Cardiac muscle cell (in vitro differentiated cells and primary cell): ENCODE data around the gene TMEM204. TPM values are rescaled to one million over a fixed set of nuclear protein-coding genes. Genes with fewer than 3 reads are reported as not detected.

Experiments used
- DNase-seq, 2 donors: peaks; one replicate each; pipeline versions ENCODE4 v3.0.0 to v3.0.0-alpha.2; 2010 to 2017; ENCODE audit warnings: low read depth in 1 of 2, low spot score in 1 of 2
- H3K27ac ChIP-seq: fragments of 200-600 bp; sonication (generic); 2 replicates; pipeline ENCODE4 v1.5.1; 2016
- H3K27me3 ChIP-seq: fragments of 200-600 bp; sonication (generic); 2 replicates; pipeline ENCODE4 v1.6.0; 2016; ENCODE audit warnings: control low read depth
- H3K36me3 ChIP-seq: fragments of 200-600 bp; sonication (generic); 2 replicates; pipeline ENCODE4 v1.5.1; 2016; ENCODE audit warnings: control low read depth
- H3K4me1 ChIP-seq: fragments of 200-600 bp; sonication (generic); 2 replicates; pipeline ENCODE4 v1.8.1; 2017; ENCODE audit warnings: low read depth, mild to moderate bottlenecking, mixed run types
- H3K4me3 ChIP-seq: fragments of 200-600 bp; sonication (generic); 2 replicates; pipeline ENCODE4 v1.5.1; 2016; ENCODE audit warnings: mild to moderate bottlenecking
- H3K9me3 ChIP-seq: fragments of 200-600 bp; sonication (generic); 2 replicates; pipeline ENCODE4 v1.5.1; 2017; ENCODE audit warnings: low read depth, mild to moderate bottlenecking, control low read depth
- polyA plus RNA-seq: library from polyadenylated mRNA; unstranded; fragments of >200 nt; fragmentation: Nextera tagmentation; extraction: Ambion mirVana; gene quantifications from 2 replicates; pipeline ENCODE4 v1.2.1, GENCODE V29; 2016
- total RNA-seq: library from RNA; depleted of rRNA; stranded (reverse); fragments of >200 nt; gene quantifications from 2 replicates; pipeline ENCODE4 v1.2.3, GENCODE V29; 2016
- TF ChIP-seq, protein P1 (sequence below): IDR thresholded peaks from 2 replicates; pipeline ENCODE4 v1.5.1; 2012; ENCODE audit warnings: low read depth, mild to moderate bottlenecking, low read length

The TMEM204 gene
- total and polyA plus RNA-seq, 2 experiments from 2014 or later: 0.44 to 0.83 TPM

DNA sequence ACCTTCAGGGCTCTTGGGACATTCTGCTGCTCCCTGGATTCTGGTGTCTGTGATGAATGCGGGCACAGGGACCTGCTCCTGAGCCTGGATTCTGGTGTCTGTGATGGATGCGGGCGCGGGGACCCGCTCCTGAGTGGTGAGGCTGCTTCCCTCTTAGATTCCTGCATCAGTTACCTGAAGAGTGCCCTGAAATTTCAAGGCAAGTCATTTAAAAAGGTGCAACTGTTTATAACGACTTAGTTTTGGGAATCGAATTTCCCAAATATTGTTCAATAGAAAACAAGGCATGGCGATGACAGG, 7.0 kb downstream of the TMEM204 start:
- H3K27ac ChIP-seq: no peak overlapping the region
- TF ChIP-seq, protein P1, sequence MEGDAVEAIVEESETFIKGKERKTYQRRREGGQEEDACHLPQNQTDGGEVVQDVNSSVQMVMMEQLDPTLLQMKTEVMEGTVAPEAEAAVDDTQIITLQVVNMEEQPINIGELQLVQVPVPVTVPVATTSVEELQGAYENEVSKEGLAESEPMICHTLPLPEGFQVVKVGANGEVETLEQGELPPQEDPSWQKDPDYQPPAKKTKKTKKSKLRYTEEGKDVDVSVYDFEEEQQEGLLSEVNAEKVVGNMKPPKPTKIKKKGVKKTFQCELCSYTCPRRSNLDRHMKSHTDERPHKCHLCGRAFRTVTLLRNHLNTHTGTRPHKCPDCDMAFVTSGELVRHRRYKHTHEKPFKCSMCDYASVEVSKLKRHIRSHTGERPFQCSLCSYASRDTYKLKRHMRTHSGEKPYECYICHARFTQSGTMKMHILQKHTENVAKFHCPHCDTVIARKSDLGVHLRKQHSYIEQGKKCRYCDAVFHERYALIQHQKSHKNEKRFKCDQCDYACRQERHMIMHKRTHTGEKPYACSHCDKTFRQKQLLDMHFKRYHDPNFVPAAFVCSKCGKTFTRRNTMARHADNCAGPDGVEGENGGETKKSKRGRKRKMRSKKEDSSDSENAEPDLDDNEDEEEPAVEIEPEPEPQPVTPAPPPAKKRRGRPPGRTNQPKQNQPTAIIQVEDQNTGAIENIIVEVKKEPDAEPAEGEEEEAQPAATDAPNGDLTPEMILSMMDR: no peak
- H3K4me1 ChIP-seq: peaks cover 7% of the 10 kb centered on the region
- DNase-seq: no peak
- H3K9me3 ChIP-seq: no peaks in the 10 kb centered on the region
- no peaks in the 10 kb centered on the region for H3K27me3 ChIP-seq
- H3K4me3 ChIP-seq: no peak overlapping the region
- no peaks in the 10 kb centered on the region for H3K36me3 ChIP-seq

DNA sequence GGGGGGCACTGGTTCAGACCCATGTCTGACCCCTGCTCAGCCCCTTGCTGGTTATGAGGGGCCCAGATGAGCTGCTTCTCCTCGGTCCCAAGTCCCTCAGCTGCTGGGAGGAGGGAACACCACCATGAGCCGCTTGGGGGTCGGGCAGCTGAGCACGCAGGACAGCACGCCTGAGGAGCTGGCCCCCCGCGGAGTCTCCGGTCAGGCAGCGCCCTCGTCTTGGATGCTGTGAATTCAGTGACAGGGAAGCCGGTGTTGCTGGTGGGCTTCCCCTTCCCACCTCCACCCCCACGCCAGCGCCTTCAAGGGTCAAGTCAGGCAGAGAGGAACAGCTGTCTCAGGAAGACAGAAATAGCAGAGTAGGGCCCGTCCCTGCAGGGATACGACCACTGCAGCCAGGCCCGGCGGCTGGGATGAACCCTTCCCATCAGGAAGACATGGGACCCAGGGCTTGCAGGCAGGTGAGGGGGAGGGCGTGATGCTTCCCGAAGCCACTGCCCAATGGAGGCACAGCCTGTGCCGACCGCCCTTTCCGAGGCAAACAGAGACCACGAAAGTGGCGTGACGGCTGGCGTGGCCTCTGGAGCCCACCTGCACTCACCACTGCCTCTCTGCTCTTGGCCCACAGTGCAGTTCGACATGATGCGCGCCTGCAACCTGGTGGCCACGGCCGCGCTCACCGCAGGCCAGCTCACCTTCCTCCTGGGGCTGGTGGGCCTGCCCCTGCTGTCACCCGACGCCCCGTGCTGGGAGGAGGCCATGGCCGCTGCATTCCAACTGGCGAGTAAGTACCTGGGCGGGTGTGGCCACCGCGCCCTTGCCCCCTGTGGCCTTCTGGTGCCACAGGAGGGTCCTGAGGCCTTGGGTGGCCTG, 8.1 kb downstream of the TMEM204 start:
- Histone ChIP-seq H3K27me3 (no peaks in the 10 kb centered on the region), H3K36me3 (no peaks in the 10 kb centered on the region), H3K4me3 (no peak overlapping the region), H3K9me3 (no peaks in the 10 kb centered on the region), H3K27ac (no peak overlapping the region), H3K4me1 (peaks cover 13% of the 10 kb centered on the region)
- no peak for DNase-seq
- TF ChIP-seq, protein P1: no peak

DNA sequence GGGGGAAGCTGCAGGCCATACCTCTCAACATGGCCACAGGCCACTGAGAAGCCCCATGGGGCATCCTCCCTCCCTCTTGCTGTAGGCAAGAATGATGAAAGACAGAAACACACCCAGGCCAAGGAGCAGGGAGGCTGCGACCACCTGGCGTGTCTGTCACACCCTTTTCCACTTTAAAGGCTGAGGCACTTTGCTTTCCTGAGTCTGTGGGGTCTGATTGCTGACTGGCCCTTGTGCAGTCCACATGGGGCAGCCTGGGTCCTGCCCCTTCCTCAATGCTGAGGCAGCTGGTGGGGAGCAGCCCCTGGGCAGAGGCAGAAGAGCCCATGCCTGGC, 8.7 kb downstream of the TMEM204 start:
- H3K9me3 ChIP-seq: no peaks in the 10 kb centered on the region
- peak overlapping the region; percentile 48 for H3K27ac ChIP-seq
- peaks cover 13% of the 10 kb centered on the region for H3K4me1 ChIP-seq
- TF ChIP-seq, protein P1: no peak
- no peak overlapping the region for H3K4me3 ChIP-seq
- DNase-seq: no peak
- H3K36me3 ChIP-seq: no peaks in the 10 kb centered on the region
- H3K27me3 ChIP-seq: no peaks in the 10 kb centered on the region

DNA sequence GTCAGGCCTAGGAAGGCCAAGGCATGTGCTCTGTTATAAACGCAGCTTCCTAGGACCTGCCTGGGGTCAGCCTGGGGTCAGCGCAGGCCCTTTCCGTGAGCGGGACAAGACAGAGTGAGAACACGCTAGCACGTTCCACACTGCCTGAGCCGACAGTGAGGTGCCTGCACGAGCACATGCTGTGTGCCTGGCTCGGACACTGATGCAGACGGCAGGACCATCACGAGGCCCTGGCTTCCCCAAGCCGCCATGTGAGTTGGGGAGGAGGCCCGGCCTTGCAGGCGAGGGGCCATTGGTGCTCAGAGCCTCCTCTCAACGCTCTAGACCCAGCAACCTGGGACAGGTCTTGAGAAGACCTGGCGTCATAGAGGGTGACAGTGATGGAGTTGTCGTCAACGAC, 9.1 kb downstream of the TMEM204 start:
- no peak for DNase-seq
- no peaks in the 10 kb centered on the region for H3K9me3 ChIP-seq
- no peak overlapping the region for H3K4me3 ChIP-seq
- no peaks in the 10 kb centered on the region for H3K36me3 ChIP-seq
- TF ChIP-seq, protein P1: no peak
- H3K27me3 ChIP-seq: no peaks in the 10 kb centered on the region
- peaks cover 13% of the 10 kb centered on the region for H3K4me1 ChIP-seq
- peak overlapping the region; percentile 48 for H3K27ac ChIP-seq

DNA sequence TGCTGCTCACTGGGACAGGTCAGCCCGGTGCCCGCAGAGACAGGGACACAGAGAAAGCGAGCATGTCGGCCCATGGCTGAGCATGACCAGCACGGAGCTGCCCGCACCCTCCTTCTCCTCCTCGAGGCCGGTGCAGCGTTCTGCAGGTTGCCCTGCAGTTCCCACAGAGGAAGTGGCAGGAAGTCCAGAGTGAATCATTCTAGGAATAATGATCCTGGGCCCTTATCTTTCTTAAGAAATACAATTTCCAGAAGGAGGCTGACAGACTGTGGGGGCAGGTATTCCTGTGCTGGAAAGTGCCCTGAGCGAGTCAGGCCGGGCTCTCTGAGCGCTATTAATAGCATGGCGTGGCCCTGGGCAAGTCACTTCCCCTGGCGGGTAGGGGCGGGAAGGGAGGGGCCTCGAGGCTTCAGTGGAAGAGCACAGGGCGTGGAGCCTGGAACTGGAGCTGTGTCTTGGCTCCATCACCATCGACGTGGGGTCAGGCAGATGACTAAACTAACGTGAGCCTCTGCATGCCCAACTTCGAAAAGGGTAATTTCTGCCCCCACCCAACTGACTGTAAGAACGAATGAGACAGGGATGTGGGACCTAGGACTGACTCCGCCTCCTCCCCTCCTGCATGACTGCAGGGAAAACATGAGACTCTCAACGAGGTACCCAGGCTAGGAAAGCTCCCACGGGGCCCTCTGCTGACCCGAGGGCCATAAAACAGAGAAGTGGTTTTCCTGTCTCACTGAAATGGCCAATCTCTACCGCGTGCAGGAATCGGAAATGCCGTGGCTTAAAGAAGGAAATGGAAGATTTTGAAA, 9.8 kb downstream of the TMEM204 start:
- peak; percentile 45 to 87 for DNase-seq
- TF ChIP-seq, protein P1: peak; percentile 22
- Histone ChIP-seq H3K9me3 (no peaks in the 10 kb centered on the region), H3K27ac (peak overlapping the region; percentile 48), H3K4me3 (no peak overlapping the region), H3K36me3 (no peaks in the 10 kb centered on the region), H3K27me3 (no peaks in the 10 kb centered on the region), H3K4me1 (peaks cover 13% of the 10 kb centered on the region)
